DLD1 (cell line): ENCODE data around the gene ERC1.

Source experiments
- in situ Hi-C: cut with HindIII; loops from 2 replicates; pipeline ENCODE4 v1.10.0; 2017; ENCODE audit warnings: low sequenced_read_pairs

Gene ERC1

GRCh38 chr12:1500095-1500801, 509.2 kb downstream of the ERC1 start:
- in situ Hi-C loops = no loop called here

GRCh38 chr12:1501001-1501400, 510.0 kb downstream of the ERC1 start:
- in situ Hi-C loops = no loop called here

- in situ Hi-C loops = no loop called here
Observed at GRCh38 chr12:1501695-1502378, 510.8 kb downstream of the ERC1 start.

- in situ Hi-C loops = no loop called here
Observed at GRCh38 chr12:1502379-1502720, 511.3 kb downstream of the ERC1 start.

- in situ Hi-C loops = no loop called here
Observed at GRCh38 chr12:1502831-1503230, 511.8 kb downstream of the ERC1 start.

GRCh38 chr12:1503281-1503711, 512.3 kb downstream of the ERC1 start:
- in situ Hi-C loops = no loop called here

- in situ Hi-C loops = no loop called here
Observed at GRCh38 chr12:1504304-1504894, 513.4 kb downstream of the ERC1 start.

GRCh38 chr12:1504895-1505311, 513.9 kb downstream of the ERC1 start:
- in situ Hi-C loops = no loop called here

GRCh38 chr12:1505576-1505975, 514.6 kb downstream of the ERC1 start:
- in situ Hi-C loops = no loop called here

- in situ Hi-C loops = no loop called here
Observed at GRCh38 chr12:1507308-1507707, 516.3 kb downstream of the ERC1 start.

- in situ Hi-C loops = no loop called here
Observed at GRCh38 chr12:1509413-1510052, 518.5 kb downstream of the ERC1 start.

GRCh38 chr12:1510056-1510812, 519.2 kb downstream of the ERC1 start:
- in situ Hi-C loops = no loop called here

GRCh38 chr12:1515010-1515409, 524.0 kb downstream of the ERC1 start:
- in situ Hi-C loops = no loop called here

GRCh38 chr12:1515428-1515827, 524.4 kb downstream of the ERC1 start:
- in situ Hi-C loops = no loop called here

GRCh38 chr12:1517007-1517406, 526.0 kb downstream of the ERC1 start:
- in situ Hi-C loops = no loop called here

GRCh38 chr12:1517734-1518525, 526.9 kb downstream of the ERC1 start:
- in situ Hi-C loops = no loop called here

- in situ Hi-C loops = no loop called here
Observed at GRCh38 chr12:1518591-1519516, 527.8 kb downstream of the ERC1 start.

- in situ Hi-C loops = no loop called here
Observed at GRCh38 chr12:1519642-1520041, 528.6 kb downstream of the ERC1 start.

- in situ Hi-C loops = no loop called here
Observed at GRCh38 chr12:1523046-1523445, 532.0 kb downstream of the ERC1 start.
